ENCODE results near the gene C8B. TPM values are rescaled to one million over a fixed set of nuclear protein-coding genes. Genes with fewer than 3 reads are reported as not detected.

The C8B gene
- polyA plus RNA-seq, 3 donors, result 0.08 TPM; not detected in 2

DNA sequence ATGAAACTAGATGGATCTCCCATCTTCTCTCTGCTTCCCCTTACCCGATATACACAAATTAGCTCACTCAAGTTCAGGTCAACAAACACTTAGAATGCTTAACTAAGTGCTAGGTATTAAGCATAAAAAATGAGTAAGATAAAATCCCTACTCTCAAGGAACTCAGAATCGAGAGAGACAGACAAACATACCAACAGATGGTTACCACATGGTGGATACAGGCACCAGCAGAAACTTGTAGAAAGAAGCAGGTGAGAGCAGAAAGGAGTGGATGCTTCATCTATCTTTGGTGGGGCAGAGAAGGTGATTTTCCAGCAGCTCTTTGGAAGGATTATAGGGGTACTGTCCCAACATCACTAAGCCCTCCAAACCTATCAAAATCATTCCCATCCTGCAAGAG lies 32.2 kb downstream of the C8B start:
- no peak for DNase-seq

DNA sequence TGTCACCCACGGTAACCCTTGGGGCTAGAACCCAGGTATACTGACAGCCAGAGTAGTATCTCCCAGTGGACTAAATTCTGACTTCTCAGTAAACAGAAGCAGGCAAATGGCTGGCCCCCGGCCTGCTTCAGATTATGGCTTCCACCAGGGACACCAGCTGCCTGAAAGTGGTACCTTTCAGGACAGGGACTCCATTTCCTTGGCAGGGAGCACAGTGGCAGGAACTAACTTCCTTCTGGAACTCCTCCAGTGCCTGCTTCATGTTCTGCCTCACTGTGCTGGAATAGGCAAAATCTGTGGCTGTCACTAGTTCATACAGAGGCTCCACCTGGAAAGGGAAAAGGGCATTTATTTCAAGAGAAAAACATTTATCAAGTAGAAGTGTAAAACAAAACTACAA lies 32.7 kb downstream of the C8B start:
- DNase-seq, result no peak

GRCh38 chr1:56931686-56932085 lies 34.1 kb downstream of the C8B start:
- DNase-seq, result no peak

- no peak for DNase-seq
Observed at GRCh38 chr1:56931211-56931610, 34.6 kb downstream of the C8B start.

DNA sequence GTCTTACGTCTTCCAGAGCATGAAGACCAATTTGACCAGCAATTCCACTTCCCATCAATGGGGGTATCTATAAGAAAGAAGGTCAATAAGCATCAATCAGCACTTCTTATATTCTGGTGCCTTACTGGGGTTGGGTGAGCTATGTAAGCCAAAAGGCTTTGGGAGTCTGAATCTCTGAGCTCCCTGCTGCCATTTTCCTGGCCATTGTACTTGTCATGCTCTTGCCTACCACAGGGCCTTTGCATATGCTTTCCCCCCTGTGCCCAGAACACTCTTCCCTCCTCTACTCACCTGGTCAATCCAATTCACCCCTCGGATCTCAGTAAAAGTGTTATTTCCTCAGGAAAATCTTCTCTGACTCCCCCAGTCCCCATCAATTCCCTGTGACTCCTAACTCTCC lies 36.3 kb downstream of the C8B start:
- no peak for DNase-seq

DNA sequence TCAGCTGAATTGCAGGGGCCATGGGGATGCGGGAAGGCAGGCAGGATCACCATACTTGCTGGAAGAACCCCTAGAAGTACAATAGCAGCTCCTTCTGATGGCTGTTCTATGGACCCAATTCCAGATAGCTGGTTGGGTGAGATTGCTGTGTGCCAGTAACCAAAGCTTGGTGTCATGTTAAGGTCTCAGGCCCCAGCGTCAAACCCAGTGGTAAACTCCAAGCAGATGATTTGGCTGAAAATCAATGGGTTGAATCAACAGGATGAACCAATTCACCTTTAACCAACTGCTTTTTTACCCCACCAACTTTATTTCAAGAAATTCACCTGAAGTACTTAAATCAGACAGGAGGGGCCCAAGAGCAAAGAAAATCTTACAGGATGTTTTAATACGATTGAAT lies 37.8 kb downstream of the C8B start:
- DNase-seq, result no peak

GRCh38 chr1:56927171-56927570 lies 38.6 kb downstream of the C8B start:
- no peak for DNase-seq

DNA sequence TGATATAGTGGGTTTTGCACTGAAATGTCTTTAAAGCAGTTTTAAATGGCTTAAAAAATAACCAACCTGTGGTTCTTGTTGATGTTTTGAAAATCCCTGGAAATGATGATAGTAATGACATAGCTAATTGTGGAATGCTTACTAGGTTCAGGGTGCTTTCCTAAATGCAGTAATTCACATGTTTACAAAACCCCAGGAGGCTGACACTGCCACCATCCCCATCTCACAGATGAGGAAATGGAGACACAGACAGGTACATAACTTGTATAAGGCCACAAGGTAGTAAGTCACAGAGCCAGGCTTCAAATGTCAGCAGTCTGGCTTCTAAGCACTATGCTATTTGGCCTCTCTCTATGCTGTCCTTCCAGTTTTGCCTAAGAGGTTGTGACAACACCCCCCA lies 40.6 kb downstream of the C8B start:
- no peak for DNase-seq

DNA sequence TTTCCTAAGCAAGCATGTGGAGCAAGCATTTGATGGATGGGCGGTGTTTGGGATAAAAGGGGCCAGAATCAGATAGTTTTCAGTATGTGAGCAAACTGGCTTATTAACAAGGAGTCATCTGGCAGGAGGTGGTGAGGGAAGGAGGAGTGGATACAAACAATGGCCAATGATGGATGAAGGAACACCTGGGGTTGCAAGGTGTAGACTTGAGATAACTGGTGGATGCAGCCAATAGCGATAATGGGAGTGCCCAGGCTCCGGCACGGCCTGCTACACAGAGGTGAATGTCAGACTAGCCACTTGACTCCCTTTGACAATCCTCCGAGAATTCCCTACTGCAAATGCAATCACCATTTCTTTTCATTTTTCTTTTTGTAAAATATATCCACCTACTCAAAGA lies 41.7 kb downstream of the C8B start:
- no peak for DNase-seq

DNA sequence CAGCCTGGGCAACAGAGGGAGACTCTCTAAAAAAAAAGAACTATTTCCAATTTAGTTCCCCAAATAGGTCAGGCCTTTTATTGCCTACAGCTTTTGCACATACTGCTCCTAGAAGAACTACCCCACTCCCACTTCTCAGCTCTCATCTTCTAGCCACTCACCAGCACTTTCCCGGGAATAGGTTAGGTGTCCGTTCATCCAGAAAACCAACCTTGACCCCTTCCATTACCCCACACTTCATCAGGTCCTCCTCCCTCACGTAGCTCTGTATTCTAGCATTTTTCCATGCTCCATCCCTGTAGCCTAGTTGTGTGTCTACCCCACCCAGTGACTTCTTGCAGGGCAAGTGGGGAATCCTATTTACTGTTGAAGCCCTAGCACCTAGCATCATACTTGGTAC lies 42.6 kb downstream of the C8B start:
- no peak for DNase-seq

DNA sequence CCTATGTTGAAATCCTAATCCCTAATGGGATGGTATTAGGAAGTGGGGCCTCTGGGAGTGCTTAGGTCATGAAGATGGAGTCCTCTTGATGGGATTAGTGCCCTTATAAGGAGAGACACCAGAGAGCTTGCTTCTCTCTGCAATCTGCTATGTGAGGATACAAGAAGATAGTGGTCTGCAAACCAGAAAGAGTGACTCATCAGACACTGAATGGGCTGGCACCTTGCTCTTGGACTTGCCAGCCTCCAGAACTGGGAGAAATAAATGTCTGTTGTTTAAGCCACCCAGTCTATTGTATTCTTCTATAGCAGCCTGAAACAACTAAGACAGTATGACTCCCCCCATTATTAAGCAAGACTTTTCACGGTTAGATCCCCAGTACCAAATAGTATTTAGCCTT lies 43.3 kb downstream of the C8B start:
- DNase-seq, result no peak

GRCh38 chr1:56922070-56922469 lies 43.7 kb downstream of the C8B start:
- DNase-seq, result no peak

- no peak for DNase-seq
Observed at GRCh38 chr1:56921479-56921878, 44.3 kb downstream of the C8B start.

DNA sequence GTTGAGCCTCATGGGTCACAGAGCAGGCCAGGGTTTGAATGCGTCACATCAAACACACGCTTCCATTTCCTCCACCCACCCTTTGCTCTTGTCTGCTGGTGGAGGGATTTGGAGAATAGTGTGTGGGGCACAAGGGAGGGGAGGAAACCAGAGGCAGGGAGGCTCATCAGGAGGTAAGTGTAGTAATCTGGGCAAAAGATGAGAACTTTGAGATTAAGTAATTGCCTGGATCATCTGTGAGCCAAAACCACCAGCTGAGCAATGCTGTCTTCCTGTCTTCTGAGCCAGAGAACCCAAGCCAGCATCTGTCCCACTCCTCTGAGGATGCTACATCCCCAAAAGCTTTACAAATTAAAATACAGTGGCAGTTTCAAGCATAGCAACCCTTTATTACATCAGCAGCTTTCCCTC lies 45.2 kb downstream of the C8B start:
- DNase-seq, result no peak

DNA sequence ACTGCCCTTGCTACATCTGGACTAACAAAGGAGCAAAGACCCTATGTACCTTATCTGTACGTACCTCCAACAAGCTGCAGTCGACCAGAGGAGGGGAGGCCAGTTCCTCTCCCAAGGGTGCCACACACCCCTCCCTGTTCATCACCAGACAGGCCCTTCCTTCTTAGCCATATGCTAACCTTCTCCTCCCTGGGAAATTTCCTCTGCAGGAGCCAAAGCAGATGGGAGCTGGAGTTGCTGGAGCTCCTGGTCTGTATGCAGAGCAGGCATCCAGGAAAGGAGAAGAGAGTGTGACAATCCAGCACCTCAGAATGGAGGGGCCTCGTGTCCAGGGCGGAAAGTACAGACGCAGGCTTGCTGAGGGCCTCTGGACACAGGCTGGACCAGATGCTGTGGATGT lies 48.5 kb downstream of the C8B start:
- no peak for DNase-seq

DNA sequence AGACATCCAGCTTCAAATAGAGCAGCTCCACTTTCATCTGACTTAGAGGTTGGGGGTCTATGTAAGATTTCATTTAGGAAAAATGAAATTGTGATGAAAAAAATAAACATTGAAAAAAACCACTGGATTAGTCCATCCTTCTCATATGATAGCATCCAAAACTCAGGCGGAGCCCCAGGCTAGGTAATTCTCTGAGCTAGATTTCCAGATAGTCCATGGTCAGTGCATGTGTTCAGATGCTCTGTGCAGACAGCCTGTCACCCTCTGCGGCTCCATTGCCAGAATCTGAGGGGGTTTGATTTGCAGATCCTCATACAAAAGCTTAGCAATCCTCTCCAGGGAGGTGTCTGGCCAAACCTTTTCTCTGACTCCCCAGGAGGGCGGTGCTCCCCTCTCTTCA lies 49.2 kb downstream of the C8B start:
- DNase-seq, result no peak

DNA sequence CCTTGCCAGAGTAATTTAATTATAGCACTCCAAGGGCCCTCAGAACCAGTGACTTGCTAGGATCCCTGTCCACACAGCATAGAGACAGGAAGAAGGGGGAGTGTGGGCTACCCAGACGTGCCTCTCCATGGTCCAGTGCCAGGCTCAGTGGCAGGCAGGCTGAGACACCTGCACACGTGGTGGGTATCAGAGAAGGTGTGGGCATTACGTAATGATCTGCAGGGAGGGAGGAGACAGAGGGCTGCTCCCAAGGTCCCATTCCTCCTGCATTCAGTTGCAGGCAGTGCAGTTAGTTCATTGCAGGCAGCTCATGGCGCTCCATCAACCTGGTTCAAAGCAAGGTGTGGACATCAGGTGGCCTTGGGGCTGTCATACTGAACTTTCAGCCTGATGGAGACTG lies 49.9 kb downstream of the C8B start:
- peak; percentile 38 for DNase-seq

DNA sequence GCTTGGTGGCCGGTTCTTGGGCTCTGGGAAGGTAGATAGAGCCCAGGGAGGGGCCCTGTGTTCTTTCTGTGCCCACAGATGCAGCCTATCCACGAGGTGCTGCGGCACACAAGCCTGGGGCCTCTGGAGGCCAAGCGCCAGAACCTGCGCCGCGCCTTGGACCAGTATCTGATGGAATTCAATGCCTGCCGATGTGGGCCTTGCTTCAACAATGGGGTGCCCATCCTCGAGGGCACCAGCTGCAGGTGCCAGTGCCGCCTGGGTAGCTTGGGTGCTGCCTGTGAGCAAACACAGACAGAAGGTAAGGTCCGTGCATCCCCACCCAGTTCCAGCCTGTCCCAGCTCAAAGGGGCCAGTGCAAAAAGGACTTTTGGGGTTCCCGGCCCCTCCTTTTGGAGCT lies 53.5 kb downstream of the C8B start:
- DNase-seq, result no peak

- DNase-seq, result no peak
Observed at GRCh38 chr1:56911098-56911938, 54.5 kb downstream of the C8B start.

DNA sequence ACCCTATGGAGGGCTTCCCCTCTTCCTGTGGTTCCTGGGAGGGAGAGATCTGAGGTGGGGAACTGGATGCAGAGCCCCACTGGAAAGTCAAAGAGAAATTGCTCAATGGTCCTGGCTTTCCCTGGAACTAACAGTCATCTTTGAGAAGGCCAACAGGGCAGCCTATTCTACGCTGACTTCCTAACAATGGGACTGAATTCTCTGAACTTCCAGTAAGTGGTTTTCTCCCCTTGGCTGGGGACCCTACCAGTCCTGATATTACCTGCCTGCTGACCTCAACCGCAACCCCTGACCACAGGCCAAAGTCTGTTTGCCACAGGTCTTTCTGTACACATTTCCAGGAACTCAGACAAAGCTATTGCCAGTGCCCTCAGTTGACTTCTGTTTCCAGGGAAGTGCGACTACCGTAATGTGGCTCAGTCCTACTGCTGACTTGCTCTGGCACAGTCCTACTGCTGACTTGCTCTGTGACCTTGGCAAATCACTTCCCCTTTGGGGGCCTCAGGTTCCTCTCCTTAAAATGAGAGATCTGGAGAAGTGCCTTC lies 55.3 kb downstream of the C8B start:
- DNase-seq, result no peak

GRCh38 chr1:56908619-56909221 lies 57.1 kb downstream of the C8B start:
- DNase-seq, result no peak

DNA sequence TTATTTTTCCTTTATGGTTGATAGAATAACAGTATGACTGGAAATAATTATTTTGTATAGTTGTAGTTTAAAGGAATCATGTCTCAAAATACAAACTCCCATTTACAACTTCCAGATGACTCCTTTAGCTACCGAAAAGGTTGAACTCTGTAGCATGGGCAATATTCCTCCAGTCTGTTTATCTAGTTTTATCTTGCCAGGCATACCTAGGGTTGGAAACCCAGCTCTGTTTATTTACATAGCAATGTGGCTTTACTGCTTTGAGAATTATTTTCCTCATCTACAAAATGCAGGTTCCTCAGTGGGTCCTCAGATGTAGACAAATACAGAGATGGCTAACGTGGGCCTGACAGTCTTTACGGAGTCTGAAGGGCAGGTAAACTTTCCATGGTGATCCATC lies 60.1 kb downstream of the C8B start:
- DNase-seq, result no peak

DNA sequence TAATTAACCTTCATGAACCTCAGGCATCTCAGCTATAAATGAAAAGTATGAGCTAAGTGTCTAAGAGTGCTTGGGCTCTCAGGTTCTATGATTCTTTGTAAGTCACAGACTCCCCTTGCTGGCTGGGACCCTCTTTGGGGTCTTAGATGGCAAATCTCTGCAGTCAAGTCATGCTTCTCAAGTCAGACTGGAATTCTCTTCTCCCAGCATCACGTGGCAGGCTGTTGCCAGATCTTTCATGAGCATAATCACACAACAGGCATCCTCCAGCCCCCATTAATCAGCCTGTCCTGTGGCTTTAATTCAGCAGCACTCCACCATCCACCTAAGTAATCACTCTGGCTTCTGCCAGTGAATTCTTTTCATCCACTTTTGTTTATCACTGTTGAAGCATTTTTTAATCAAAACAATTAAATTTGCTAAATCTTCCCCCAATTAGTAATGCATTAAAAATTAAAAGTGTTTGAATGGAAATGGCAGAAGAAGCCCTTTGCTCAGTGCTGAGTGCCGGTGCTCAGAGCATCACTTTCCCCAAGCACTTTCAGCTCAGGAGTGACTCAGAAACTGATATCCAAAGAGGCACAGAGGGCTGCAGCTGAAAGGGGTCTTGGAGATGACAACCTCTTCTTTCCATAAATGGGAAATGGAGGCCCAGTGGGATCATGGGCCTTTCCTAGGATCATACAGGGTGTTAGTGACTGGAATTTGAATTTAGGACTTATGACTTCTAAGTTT lies 61.0 kb downstream of the C8B start:
- no peak for DNase-seq

Data from renal pelvis (tissue), 4 donors.